K562 (cell line): Measurements from ENCODE around the gene FGF10.

ENCODE experiments used
- BRD9 ChIP-seq: fragments of 450-650 bp; IDR thresholded peaks from 2 replicates; pipeline ENCODE4 v1.6.1; 2018; ENCODE audit warnings: low read depth; ENCODE audit not compliant: partially characterized antibody
- EHMT2 ChIP-seq: fragments of 450-650 bp; IDR thresholded peaks from 2 replicates; pipeline ENCODE4 v1.6.1; 2018; ENCODE audit warnings: antibody characterized with exemption
- EP300 ChIP-seq: IDR thresholded peaks from 2 replicates; pipeline ENCODE4 v1.6.1; 2012; ENCODE audit warnings: low read length, improper control_type of control experiment
- FOXP4 ChIP-seq: sonication (generic); formaldehyde crosslinking; IDR thresholded peaks from 2 replicates; pipeline ENCODE4 v1.8.0; 2022; ENCODE audit warnings: mild to moderate bottlenecking, missing genetic modification reagents, borderline replicate concordance
- HCFC1 ChIP-seq: IDR thresholded peaks from 2 replicates; pipeline ENCODE4 v1.6.1; 2012; ENCODE audit warnings: low read depth, low read length, improper control_type of control experiment
- KDM1A ChIP-seq, 2 experiments: fragments of 450-650 bp; IDR thresholded peaks; 2 replicates each; pipeline ENCODE4 v1.6.1; 2016; ENCODE audit warnings: mild to moderate bottlenecking in 2 of 2
- MCM5 ChIP-seq: fragments of 450-650 bp; IDR thresholded peaks from 2 replicates; pipeline ENCODE4 v1.6.1; 2016; ENCODE audit warnings: low read depth
- NR2C2 ChIP-seq, 2 experiments: fragments of 200-800 bp in 1 of 2; sonication (Bioruptor generic) in 1 of 2; sonication (generic) in 1 of 2; formaldehyde crosslinking in 1 of 2; IDR thresholded peaks; 2 replicates each; pipeline versions ENCODE4 v1.6.1 to v1.8.0; 2016 to 2022; ENCODE audit warnings: mild to moderate bottlenecking in 1 of 2, missing compliant biosample characterization in 1 of 2, missing genetic modification characterization in 1 of 2, missing genetic modification reagents in 1 of 2
- RNF2 ChIP-seq: sonication (generic); IDR thresholded peaks from 2 replicates; pipeline ENCODE4 v1.6.1; 2016
- ZNF175 ChIP-seq: fragments of 200-800 bp; sonication (Bioruptor generic); IDR thresholded peaks from 2 replicates; pipeline ENCODE4 v1.6.1; 2016; ENCODE audit warnings: low read depth, mild to moderate bottlenecking, missing genetic modification characterization, missing compliant biosample characterization
- ZNF318 ChIP-seq, 2 experiments: fragments of 450-650 bp; IDR thresholded peaks; 2 replicates each; pipeline ENCODE4 v1.6.1; 2016; ENCODE audit warnings: mild to moderate bottlenecking in 2 of 2, borderline replicate concordance in 1 of 2, low read depth in 1 of 2, moderate library complexity in 1 of 2

GRCh38 chr5:44300551-44300950 is 88.7 kb downstream of the FGF10 start:
- TF ChIP-seq EP300 (no peak), MCM5 (no peak), ZNF318 (IDR thresholded peaks at IDR 0.05; ENCODE audit: borderline replicate concordance in 1 of 2, low read depth in 1 of 2) (no peak), KDM1A (IDR thresholded peaks at IDR 0.05) (no peak), ZNF175 (no peak), HCFC1 (no peak), EHMT2 (no peak), BRD9 (no peak), RNF2 (no peak), FOXP4 (no peak), NR2C2 (CRISPR knock-in tag; IDR thresholded peaks at IDR 0.05) (no peak), NR2C2 (tag; IDR thresholded peaks at IDR 0.05) (no peak)
